Omental fat pad (tissue), 4 donors: ENCODE data around the gene TMSB4X. TPM values are rescaled to one million over a fixed set of nuclear protein-coding genes. Genes with fewer than 3 reads are reported as not detected.
A peak's percentile ranks its signal among the peaks of the same experiment; 100 is the strongest.

ENCODE experiments used
- ATAC-seq: fragments of 150-250 bp; one replicate; pipeline ENCODE4 v1.9.1; 2016; ENCODE audit warnings: mild to moderate bottlenecking, moderate library complexity; ENCODE audit not compliant: low FRiP score
- DNase-seq: peaks from one replicate; pipeline ENCODE4 v3.0.0-alpha.2; 2019; ENCODE audit warnings: low spot score
- total RNA-seq, 4 donors: library from RNA; depleted of rRNA; stranded (reverse); fragments of >200 nt; gene quantifications; one replicate each; pipeline ENCODE4 v1.1.0, GENCODE V29; 2016
- TF ChIP-seq, protein P1 (sequence below), 3 donors: fragments of 450-650 bp; IDR thresholded peaks; one replicate each; pipeline ENCODE4 v1.5.1; 2016 to 2017; ENCODE audit warnings: antibody characterized with exemption in 3 of 3, mild to moderate bottlenecking in 3 of 3, moderate library complexity in 2 of 3

The TMSB4X gene
- total RNA-seq, 4 donors from 2014 or later, result 3,948 to 5,890 (median 5,138) TPM

- ATAC-seq (no peak), DNase-seq (no peak)
These were observed 25.4 kb downstream of the TMSB4X start for GRCh38 chrX:13000301-13000811.

GRCh38 chrX:13001097-13001496 is 26.2 kb downstream of the TMSB4X start:
- TF ChIP-seq, protein P1, sequence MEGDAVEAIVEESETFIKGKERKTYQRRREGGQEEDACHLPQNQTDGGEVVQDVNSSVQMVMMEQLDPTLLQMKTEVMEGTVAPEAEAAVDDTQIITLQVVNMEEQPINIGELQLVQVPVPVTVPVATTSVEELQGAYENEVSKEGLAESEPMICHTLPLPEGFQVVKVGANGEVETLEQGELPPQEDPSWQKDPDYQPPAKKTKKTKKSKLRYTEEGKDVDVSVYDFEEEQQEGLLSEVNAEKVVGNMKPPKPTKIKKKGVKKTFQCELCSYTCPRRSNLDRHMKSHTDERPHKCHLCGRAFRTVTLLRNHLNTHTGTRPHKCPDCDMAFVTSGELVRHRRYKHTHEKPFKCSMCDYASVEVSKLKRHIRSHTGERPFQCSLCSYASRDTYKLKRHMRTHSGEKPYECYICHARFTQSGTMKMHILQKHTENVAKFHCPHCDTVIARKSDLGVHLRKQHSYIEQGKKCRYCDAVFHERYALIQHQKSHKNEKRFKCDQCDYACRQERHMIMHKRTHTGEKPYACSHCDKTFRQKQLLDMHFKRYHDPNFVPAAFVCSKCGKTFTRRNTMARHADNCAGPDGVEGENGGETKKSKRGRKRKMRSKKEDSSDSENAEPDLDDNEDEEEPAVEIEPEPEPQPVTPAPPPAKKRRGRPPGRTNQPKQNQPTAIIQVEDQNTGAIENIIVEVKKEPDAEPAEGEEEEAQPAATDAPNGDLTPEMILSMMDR (IDR thresholded peaks at IDR 0.05), result no peak
- DNase-seq (no peak), ATAC-seq (no peak)

More at GRCh38 chrX:13000301-13000811, 25.4 kb downstream of the TMSB4X start:
- TF ChIP-seq, protein P1 (IDR thresholded peaks at IDR 0.05), result no peak

DNA sequence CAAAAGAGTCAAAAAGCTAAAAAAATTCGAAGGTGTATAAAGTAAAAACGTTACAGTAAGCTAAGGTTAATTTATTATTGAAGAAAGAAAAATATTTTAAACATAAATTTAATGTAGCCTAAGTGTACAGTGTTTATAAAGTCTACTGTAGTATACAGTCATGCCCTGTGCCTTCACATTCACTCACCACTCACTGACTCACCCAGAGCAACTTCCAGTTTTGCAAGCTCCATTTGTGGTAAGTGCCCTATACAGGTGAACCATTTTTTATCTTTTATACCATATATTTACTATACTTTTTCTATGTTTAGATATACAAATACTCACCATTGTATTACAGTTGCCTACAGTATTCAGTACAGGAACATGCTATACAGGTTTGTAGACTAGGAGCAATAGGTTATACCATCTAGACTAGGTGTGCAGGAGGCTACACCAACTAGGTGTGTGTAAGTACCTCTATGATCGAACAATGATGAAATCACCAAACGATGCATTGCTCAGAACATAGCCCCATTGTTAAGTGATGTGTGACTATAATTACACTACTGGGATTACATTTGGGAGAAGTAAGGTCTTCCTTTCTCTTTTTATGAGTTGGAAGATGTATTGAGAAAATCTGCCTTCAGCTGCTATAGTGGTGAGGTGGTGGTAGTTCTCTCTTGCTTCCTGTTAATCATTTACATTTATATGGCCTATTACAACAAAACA is 27.2 kb downstream of the TMSB4X start:
- TF ChIP-seq, protein P1 (IDR thresholded peaks at IDR 0.05), result no peak
- DNase-seq (no peak), ATAC-seq (no peak)

GRCh38 chrX:13005661-13006473 is 31.0 kb downstream of the TMSB4X start:
- ATAC-seq (no peak), DNase-seq (no peak)

DNA sequence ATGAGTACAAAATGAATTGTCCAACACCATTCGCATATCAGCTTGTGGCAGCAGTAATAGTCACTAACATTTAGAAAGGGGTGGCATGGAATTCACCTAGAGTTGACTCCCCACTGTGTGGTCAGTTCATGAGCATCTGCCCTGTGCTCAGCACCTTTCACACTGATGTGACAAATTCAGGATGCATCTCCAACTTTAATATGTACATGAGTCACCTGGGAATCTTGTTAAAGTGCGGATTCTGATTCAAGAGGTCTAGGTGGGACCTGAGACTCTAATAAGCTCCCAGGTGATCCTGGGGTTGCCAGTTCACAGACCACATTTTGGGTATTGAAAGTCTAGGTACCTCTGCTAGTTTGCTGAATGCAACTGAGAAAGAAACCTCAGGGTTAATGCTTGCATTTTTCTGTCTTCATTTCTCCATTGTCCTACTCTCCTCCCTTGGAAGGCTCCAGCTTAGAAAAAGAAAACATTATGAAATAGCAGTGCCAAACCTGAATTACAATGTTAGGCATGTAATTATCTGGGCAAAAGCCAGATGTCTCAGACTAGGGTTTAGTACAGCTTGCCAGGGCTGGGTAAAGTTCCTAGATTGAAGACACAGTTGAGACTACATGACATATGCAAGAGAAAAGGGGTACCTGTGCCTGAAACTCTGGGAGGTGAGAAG is 32.7 kb downstream of the TMSB4X start:
- ATAC-seq, result peak; percentile 8
- no peak for DNase-seq

More at GRCh38 chrX:13005661-13006473, 31.0 kb downstream of the TMSB4X start:
- TF ChIP-seq, protein P1 (IDR thresholded peaks at IDR 0.05), result no peak

GRCh38 chrX:13008189-13008533 is 33.3 kb downstream of the TMSB4X start:
- DNase-seq (no peak), ATAC-seq (no peak)
- TF ChIP-seq, protein P1 (IDR thresholded peaks at IDR 0.05), result no peak

More for the DNA sequence above, 32.7 kb downstream of the TMSB4X start:
- TF ChIP-seq, protein P1 (IDR thresholded peaks at IDR 0.05), result no peak
